GM18867 (cell line): ENCODE data around the gene CDKN1B.

Experiments
- ATAC-seq: cut with Tn5 transposase; IDR thresholded peaks from one replicate; pipeline ENCODE4 v1.9.1; 2021; ENCODE audit warnings: mild to moderate bottlenecking, moderate library complexity; ENCODE audit not compliant: unreplicated experiment

The CDKN1B gene

DNA sequence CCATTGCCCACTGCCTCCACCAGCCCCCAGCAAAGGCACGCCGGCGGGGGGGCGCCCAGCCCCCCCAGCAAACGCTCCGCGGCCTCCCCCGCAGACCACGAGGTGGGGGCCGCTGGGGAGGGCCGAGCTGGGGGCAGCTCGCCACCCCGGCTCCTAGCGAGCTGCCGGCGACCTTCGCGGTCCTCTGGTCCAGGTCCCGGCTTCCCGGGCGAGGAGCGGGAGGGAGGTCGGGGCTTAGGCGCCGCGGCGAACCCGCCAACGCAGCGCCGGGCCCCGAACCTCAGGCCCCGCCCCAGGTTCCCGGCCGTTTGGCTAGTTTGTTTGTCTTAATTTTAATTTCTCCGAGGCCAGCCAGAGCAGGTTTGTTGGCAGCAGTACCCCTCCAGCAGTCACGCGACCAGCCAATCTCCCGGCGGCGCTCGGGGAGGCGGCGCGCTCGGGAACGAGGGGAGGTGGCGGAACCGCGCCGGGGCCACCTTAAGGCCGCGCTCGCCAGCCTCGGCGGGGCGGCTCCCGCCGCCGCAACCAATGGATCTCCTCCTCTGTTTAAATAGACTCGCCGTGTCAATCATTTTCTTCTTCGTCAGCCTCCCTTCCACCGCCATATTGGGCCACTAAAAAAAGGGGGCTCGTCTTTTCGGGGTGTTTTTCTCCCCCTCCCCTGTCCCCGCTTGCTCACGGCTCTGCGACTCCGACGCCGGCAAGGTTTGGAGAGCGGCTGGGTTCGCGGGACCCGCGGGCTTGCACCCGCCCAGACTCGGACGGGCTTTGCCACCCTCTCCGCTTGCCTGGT, at the start of gene CDKN1B:
TSS of gene CDKN1B (plus strand) at position 576 of the 793 bp plus-strand sequence. CDS start 472 bp downstream, outside the sequence.
- ATAC-seq, result peak; percentile 59

DNA sequence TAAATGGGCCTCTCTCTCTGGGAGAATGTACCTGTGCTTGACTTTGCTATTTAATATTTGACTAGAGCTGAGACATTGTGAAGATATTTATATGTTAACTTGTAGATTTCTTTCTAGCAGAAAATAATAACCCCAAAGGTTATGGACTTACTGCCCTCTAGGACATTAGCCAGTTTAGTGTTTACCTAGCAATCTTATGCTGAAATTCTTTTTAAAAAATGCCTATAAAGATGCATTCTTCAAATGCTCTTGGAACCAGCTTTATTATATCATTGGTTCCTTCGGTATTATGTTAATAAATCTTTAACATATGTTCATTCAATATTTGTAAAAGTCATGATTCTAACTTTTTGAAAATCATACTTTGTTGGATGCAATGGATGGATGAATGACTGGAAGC, 49.2 kb upstream of the CDKN1B start:
- ATAC-seq, result no peak

DNA sequence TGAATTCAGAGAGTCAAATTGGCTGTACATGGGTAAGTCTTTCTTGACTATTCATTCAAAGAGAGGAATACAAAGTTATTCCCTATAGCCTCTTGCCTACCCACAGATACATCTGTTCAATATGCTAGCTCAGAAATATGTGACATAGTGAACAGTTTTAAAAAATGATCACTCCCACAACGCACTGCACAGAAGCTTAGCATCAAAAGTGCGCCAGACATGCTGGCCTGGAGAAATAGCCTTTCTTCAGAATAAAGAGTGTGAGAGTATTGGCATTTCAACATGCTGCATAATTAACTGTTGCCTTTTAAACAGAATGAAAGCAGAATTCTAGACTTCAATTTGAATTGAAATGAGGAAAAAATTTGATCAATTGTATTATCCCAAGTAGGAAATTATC, 48.1 kb upstream of the CDKN1B start:
- no peak for ATAC-seq

DNA sequence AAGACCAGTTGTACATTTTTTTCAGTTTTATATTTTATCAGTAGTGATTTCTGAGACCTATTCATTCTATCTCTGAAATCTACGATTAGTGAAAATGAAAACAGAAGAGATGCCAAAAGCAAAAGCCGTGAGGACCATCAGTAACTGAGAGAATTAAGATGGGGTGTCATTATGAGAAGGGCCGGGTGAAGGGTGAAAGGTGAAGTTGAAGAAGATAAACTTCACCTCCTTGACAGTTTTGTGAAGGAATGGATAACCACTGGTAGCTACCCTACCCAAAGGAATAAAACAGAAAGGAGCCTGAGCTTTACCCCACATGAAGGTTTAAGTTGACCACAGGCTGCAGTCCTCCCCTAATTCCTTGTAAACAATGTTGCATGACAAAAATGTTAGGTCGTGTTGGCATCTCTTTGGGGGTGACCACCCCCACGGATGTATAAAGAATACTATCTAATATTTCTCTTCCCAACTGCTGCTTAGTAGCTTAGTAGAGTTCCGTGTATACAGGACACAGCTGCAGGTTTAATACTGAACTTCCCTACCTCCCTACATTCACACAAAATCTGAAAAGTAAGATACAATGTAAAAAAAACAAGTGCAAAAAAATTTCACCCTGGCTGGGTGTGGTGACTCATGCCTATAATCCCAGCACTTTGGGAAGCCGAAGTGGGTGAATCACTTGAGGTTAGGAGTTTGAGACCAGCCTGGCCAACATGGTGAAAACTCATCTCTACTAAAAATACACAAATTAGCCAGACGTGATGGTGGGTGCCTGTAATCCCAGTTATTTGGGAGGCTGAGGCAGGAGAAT, 45.1 kb upstream of the CDKN1B start:
- ATAC-seq, result no peak

DNA sequence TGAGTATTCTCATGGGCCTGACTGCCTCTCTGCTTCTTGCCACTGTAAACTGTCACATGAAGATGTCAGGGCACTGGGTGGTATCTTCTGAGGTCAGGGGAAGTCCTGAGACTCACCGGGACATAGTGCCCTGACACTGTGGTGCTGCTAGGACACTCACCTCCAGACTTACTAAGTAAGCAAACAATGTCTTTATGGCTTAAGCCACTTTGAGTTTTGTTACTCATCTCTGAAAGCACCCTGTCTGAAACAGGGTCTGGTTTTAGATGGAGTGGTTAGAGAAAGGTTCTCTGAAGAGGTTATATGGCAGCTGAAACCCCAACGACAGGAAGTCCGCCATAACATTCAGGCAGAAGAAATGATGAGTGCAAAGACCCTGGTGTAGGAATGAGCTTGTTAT, 43.9 kb upstream of the CDKN1B start:
- ATAC-seq, result peak; percentile 62

DNA sequence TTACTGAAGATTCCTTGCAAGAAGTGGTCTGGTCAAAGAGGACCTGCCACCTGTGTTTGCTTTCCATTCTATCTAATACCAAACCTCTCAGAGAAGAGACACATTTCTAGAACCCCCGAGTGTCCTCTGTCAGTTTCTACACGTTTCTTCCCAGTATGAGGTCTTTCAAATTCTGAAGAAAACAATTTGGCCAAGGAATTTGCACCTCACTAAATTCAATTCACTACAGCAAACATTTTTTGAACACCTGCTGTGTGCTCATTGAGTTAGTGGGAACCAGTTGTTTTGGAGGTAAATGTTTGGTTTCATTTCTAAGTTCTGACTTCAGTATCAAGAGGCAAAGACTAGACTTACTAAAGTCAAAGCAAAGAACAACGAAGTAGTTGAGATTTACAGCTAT, 40.6 kb upstream of the CDKN1B start:
- no peak for ATAC-seq

DNA sequence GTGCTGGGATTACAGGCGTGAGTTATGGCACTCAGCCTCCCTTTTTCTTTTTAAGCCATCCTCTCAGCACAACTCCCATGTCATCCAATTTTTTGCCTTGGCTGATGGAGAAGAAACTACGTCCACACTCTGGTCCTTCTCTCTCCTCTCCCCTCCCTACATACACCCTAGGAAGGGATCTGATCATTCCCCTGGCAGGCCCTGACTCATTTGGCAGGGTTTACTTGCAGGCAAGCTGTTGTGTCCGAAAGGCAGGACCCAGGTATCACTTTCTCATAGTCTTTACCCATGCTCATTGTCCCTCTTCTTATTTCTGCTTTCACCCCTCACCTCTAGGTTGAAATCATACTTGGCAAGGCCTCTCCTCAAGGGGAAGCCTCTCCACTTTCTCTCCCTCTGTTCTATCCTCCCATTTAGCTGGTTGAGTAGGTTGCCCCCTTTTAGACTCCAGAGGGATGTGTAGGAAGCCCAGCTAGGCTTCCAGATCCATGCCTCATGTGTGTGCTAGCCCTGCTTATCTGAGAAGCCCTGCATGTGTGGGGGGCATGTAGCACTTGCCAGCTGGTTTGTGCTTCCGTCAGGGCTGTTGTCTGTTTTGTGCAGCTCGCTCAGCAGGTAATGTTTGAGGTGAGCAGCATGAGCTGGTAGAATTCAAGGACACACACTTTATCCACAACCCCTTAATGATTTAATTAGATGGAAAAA, 36.0 kb upstream of the CDKN1B start:
- no peak for ATAC-seq

DNA sequence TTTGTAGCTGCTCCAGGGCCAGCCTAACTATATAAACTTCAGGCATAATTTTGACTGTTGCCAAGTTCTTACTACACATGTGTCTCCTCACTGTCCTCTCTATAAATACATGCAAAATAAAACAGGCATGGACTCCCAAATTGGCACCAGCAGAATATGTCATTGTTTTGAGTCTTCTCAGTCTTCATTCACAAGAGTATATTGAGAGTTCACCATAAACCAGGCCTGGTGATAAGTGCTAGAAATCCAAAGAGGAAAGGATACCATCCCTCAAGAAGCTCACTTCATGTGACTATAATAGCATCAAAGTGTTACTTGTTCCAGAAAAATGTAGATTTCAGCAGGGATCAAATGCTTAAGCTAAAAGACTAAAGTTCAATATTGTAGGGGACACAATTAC, 34.9 kb upstream of the CDKN1B start:
- ATAC-seq, result no peak

DNA sequence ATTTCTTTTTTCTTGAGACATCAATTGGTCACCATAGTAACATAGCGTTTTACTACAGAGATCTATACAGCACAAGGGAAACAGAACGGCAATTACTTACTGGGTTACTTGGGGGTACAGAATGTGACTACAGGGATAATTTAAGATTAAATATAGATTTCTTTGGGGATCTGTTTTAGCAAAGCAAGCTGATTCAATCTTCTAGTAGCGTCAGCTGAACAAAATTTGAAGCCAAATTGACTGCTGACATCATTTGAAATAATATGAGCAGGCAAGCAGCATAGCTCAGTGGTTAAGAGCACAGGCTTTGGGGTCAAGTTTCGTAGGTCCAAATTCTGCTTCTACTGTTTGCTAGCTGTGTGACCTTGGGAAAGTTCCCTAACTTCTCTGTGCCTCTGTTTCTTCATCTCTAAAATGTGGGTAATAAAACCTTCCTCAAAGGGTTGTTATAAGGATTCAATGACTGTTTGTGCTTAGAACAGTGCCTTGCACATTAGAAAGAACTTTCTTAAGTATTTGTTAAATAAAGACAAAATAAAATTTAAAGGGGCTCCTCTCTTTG, 34.0 kb upstream of the CDKN1B start:
- ATAC-seq, result no peak

DNA sequence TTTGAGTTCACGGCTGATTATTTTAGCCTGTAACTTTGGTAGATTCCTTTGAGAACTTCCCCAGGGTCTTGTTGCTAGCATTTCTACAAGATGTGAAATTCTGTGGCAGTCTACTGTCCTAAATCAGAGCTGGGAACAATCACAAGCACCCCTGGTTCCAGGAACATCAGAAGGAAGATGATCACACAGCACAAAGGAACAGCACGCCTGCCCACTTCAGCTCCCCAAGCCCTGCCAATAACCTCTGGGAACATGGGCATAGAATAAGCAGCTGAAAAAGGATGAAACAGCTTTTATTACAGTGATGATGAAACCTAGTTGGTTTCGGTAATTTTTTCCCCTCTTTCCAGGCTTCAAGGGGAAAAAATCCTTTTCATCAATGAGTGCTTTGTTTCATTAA, 33.4 kb upstream of the CDKN1B start:
- ATAC-seq, result no peak

DNA sequence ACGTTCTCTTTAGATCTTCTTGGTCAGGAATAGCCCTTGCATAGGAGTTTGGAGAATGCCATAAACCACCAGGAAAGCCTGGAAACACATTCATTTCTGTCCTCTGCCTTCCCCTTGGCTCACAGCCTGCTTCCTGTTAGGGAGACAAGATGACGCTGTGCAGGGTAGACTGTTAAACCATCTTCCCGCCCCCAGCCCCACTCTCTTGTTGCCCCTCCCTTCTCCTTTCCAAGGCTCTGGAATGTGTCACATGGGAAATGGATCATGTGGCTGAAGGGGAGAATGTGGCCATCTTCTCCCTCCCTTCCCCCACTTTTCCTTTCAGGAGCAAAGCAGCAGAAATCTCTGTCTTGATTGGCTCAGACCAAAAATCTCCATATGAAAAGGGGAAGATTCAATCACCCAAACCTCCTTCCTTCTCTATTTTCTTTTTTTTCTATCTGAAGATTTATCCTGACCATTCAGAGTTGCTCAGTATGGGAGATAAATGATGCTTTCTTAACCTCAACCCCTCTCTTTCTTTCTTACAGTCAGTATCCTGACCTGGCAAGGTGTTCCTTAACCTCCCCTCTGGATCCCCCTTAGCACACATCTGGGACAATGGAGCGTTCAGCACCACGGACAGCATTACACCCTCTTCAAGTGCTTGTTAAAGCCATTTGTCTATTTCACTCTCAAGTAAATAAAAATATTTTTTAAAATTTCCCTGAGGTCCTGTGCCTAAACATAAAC, 32.6 kb upstream of the CDKN1B start:
- no peak for ATAC-seq

DNA sequence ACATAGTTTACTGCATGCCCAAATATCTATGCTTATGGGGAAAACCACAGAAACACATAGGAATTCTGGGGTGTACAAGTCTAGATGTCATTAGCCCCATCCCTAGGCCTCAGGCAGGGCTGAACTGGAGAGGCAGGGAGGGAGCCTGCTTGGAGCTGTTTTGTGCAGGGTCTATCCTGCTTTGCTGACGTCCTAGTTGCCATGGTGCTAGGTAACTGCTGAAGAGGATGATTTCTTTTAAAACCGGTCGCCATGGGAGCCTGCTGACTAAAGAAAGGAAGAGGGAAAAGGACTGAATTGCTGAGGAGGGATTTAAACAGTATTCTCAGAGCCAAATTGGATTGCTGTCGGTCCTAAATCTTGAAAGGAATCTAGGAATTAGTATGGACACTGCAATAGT, 31.9 kb upstream of the CDKN1B start:
- ATAC-seq, result no peak

DNA sequence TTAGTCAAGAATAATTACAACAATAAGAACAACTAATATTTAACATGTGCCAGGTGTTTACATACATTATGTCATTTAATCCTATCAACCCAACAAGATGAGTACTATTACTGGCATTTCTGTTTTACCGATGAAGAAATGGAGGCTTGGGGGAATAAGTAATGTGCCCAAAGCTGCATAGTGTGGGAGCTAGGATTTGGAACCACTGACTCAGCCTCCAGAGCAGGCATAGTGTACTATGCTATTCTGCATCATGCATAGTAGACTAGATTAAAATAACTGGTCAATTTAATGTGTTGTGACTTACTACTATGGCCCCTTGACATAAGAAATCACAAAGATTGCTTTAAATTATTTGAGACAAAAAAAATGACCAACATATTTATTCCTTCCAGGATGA, 30.7 kb upstream of the CDKN1B start:
- no peak for ATAC-seq

DNA sequence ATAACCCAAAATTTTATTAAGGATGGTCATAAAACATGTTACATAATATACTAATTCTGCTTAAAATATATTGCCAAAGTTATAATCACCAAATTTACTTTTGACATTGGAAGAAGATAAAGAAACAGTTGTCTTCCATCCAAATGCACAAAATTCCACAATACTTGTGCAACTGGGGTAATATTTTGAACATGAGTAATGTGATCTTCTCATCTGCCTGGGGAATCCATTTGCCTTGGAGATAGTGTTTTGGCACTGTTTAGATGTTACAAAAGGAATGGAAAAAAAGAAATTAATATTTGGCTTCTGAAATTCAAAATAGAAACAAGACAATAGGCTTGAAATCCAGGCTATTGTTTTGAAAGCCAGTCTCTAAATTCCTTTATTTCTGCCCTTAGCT, 30.2 kb upstream of the CDKN1B start:
- ATAC-seq, result no peak

DNA sequence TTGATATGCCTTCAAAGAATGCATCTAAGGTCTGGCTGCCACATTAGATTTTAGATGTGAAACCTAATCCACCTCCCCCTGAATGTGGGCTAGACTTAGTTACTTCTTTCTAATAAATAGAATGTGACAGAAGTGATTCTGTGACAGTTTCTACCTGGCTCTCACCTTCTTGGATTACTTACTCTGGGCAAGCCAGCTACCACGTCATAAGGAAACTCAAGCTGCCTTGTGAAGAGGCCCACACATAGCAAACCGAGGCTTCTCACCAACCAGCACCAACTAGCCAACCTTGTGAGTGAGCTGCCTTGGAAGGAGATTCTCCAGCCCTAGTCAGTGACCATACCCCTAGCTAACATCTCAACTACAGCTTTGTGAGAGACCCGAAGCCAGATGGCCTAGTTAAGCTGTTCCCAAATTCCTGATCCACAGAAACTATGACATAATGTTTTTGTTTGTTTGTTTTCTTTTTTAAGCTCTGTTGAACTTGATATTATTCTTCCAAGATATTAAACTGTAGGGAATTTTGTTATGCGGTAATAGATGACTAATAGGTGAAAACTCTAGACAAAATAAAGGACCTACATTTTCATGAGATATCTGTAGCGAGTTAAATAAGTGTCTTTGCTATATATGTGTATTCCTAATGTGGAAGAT, 27.4 kb upstream of the CDKN1B start:
- peak; percentile 49 for ATAC-seq

DNA sequence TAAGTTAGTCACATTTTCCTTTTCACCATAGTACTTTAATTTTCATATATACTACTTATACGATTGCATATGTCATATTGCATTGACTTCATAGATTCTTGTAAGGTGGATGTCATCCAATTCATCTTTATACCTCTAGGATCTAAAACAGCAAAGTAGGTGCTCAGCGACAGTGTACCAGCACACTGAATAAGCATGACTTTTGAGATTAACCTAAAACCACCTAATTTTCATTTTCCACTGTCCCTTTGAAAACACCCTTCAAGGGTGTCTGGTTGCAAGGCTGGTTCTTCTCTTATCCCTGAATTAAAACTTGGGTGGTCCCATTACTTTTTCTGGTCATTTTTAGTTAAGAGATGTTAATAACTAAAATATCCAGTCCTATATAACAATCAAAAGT, 25.6 kb upstream of the CDKN1B start:
- peak; percentile 45 for ATAC-seq

DNA sequence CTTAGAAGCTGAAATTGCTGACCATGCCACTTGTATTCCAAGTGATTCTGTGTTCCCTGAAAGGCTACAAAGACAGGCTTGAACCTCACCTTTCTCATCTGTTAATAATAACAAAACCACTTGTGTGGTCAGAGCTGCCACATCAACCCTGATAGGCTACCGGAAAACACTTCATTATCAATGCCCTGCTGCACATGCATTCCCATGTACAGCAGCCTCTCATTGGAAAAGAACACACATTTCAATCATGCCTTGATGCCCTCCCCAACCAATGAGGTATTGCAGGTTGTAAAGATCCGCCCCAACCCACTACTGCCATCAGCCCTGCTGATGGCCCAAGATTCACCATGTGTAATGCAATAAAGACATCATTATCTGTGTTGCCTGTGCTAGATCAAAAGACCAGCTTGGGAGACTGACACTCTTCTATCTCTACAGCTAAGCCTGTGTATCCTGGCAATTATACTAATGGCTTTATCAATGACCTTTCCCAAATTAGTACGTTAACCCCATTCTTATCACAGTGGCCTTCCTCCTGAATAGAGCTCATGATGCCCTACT, 24.0 kb upstream of the CDKN1B start:
- no peak for ATAC-seq

DNA sequence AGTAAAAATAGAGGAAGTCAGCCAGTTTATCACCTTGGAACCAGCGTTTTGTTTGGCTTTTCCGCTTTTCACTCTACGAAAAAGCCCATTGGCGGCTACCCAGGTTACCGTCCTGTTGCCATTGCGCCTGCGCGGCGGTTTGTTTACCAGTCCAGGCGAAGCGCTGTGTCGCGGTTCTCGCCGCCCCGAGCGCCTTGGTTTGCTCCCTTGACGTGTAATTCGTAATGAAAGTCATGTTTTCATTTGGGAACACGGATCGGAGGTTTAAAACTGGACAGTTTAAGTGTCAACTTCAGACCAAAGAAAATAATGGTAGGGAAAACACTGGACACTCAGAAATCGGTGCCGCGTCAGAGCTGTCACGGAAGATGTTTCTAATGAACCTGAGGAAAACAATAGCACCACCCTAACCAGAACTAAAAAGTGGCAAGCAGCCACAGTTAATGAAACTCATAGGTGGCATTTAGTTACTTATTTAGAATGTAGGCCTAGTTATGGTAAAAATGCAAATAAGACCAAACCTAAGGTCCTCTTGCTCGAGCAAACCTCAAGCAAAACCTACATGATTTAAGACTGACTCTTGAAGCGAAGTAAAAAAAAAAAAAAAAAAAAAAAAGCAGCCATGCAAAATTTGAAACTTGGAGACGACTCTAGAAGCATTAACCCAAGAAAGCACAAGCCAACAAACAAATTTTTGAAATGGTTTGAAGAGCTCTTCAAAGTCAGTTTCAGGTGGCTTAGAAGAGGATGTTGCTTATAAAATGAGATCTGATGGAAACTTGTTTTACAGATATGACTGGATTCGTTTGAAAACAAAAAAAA, 20.4 kb upstream of the CDKN1B start:
- ATAC-seq, result peak; percentile 68

DNA sequence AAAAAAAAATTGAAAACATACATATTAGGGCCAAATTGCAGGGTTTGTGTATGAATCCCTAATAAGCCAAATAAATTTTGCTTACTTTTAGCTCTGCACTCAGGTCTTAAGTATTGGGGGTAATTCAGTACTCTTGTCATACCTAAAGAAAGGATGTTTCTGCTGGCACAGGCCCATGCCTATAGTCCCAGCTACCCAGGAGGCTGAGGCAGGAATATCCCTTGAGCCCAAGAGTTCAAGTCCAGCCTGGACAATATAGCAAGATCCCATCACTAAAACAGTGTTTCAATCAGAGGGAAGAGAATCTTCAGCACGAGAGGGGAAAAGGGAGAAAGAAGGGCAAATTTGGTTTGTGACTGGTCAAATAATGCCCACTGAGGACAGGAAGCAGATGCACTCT, 17.8 kb upstream of the CDKN1B start:
- no peak for ATAC-seq
